ENCODE data around the gene BAZ2B. TPM values are rescaled to one million over a fixed set of nuclear protein-coding genes. Genes with fewer than 3 reads are reported as not detected.

The BAZ2B gene
- total and polyA plus RNA-seq, 9 of the 15 experiments (the other 6 are each of a cell fraction or from before 2014, with no cell fraction given): 7.5 to 38.6 (median 19.8) TPM

- TF ChIP-seq USF2 (CRISPR knock-in tag; IDR thresholded peaks at IDR 0.05): no peak
- TF ChIP-seq CHCHD3 (CRISPR knock-in tag; IDR thresholded peaks at IDR 0.05): 0 out of 2 replicates have a peak, but pooled peaks have one; percentile 19
- TF ChIP-seq ZNF592 (IDR thresholded peaks at IDR 0.05): peak; percentile 66; the same call in 1 of the 2 replicates
- TF ChIP-seq AFF1 (IDR thresholded peaks at IDR 0.05; ENCODE audit: low read depth in 1 of 2, partially characterized antibody in 2 of 2): peak in 1 of 2 experiments; percentile 18
- peak; percentile 41; the same call in 1 of the 2 replicates for TF ChIP-seq ZBTB12 (CRISPR knock-in tag; IDR thresholded peaks at IDR 0.05)
- 0 out of 2 replicates have a peak, but pooled peaks have one; percentile 4 for TF ChIP-seq ZNF384 (IDR thresholded peaks at IDR 0.05; ENCODE audit: low read depth, low read length)
- 0 out of 2 replicates have a peak, but pooled peaks have one; percentile 68 for TF ChIP-seq ZKSCAN8 (CRISPR knock-in tag; IDR thresholded peaks at IDR 0.05)
- no peak for TF ChIP-seq ZKSCAN3 (CRISPR knock-in tag; IDR thresholded peaks at IDR 0.05)
- no peak for TF ChIP-seq MXD1 (CRISPR knock-in tag; IDR thresholded peaks at IDR 0.05; ENCODE audit: borderline replicate concordance, poor library complexity, severe bottlenecking)
- no peak for TF ChIP-seq POLR2B (IDR thresholded peaks at IDR 0.05; ENCODE audit: low read depth, partially characterized antibody)
- TF ChIP-seq MAFF (IDR thresholded peaks at IDR 0.05; ENCODE audit: low read length): no peak
- TF ChIP-seq ZNF134 (CRISPR knock-in tag; conservative IDR thresholded peaks at IDR 0.05): 0 out of 2 replicates have a peak, but pooled peaks have one; percentile 41
- TF ChIP-seq GTF2E2 (tag; IDR thresholded peaks at IDR 0.05): peak; percentile 16
- peak; percentile 99 for TF ChIP-seq NFRKB (IDR thresholded peaks at IDR 0.05; ENCODE audit: low read depth)
- peak in 1 of 2 experiments; percentile 41; a peak in 1 of 4 replicates for TF ChIP-seq ARNT (IDR thresholded peaks at IDR 0.05)
These were observed 1.6 kb downstream of the BAZ2B start (continued) for GRCh38 chr2:159614534-159615366.

Data from K562 (cell line).